ENCODE results near the gene CPEB4.

Gene CPEB4

GRCh38 chr5:173851595-173852243 is 36.4 kb upstream of the CPEB4 start:
- H3K36me3 ChIP-seq (ENCODE audit: control insufficient read depth, insufficient read depth, low read length): no peaks in the 10 kb centered on the region
- H3K4me1 ChIP-seq (ENCODE audit: control insufficient read depth, insufficient read depth, low read length): peaks cover 8% of the 10 kb centered on the region; the same call in 1 of the 2 replicates
- no peaks in the 10 kb centered on the region for H3K27me3 ChIP-seq (ENCODE audit: control insufficient read depth, insufficient read depth, low read length)
- H3K9ac ChIP-seq (ENCODE audit: low read length): no peak overlapping the region
- H3K4me3 ChIP-seq (ENCODE audit: low read depth, low read length): no peak overlapping the region
- no peak overlapping the region for H3K27ac ChIP-seq (ENCODE audit: low read depth, low read length)
- peaks cover 21% of the 10 kb centered on the region for H3K9me3 ChIP-seq (ENCODE audit: control insufficient read depth, insufficient read depth, low read depth, low read length)

DNA sequence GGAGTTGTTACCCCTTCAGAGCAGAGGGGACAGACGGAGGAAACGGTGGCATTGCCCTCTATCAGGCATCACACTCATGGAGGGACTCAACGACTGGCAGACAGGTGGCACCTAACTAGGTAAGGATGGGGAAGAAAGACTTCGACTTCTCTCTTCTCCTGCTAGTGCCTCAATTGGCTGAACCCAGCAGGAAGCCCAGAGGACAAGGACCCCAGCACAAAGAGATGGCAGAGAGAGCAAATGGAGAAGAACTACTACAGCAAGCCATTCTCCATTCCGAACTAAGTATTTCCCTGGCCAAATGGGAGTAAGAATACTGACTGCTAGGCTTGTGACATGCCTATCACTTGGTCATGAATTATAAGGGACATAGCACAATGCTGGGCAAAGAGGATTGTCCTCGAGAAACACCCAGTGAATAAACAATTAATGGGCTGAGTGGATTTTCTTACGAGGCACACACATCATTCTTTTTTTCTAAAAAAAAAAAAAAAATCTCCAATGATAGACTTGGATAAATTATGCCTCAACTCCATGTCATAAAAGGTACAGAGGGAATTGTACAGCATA is 35.3 kb upstream of the CPEB4 start:
- no peak overlapping the region for H3K27ac ChIP-seq (ENCODE audit: low read depth, low read length)
- H3K27me3 ChIP-seq (ENCODE audit: control insufficient read depth, insufficient read depth, low read length): no peaks in the 10 kb centered on the region
- no peak overlapping the region for H3K4me3 ChIP-seq (ENCODE audit: low read depth, low read length)
- H3K9ac ChIP-seq (ENCODE audit: low read length): no peak overlapping the region
- H3K9me3 ChIP-seq (ENCODE audit: control insufficient read depth, insufficient read depth, low read depth, low read length): peaks cover 15% of the 10 kb centered on the region
- H3K36me3 ChIP-seq (ENCODE audit: control insufficient read depth, insufficient read depth, low read length): no peaks in the 10 kb centered on the region
- H3K4me1 ChIP-seq (ENCODE audit: control insufficient read depth, insufficient read depth, low read length): peaks cover 8% of the 10 kb centered on the region; the same call in 1 of the 2 replicates

- peaks cover 8% of the 10 kb centered on the region; the same call in 1 of the 2 replicates for H3K4me1 ChIP-seq (ENCODE audit: control insufficient read depth, insufficient read depth, low read length)
- H3K27me3 ChIP-seq (ENCODE audit: control insufficient read depth, insufficient read depth, low read length): no peaks in the 10 kb centered on the region
- peaks cover 8% of the 10 kb centered on the region for H3K9me3 ChIP-seq (ENCODE audit: control insufficient read depth, insufficient read depth, low read depth, low read length)
- no peaks in the 10 kb centered on the region for H3K36me3 ChIP-seq (ENCODE audit: control insufficient read depth, insufficient read depth, low read length)
- H3K9ac ChIP-seq (ENCODE audit: low read length): no peak overlapping the region
- H3K4me3 ChIP-seq (ENCODE audit: low read depth, low read length): no peak overlapping the region
- no peak overlapping the region for H3K27ac ChIP-seq (ENCODE audit: low read depth, low read length)
These were observed 34.6 kb upstream of the CPEB4 start for GRCh38 chr5:173853370-173854131.

DNA sequence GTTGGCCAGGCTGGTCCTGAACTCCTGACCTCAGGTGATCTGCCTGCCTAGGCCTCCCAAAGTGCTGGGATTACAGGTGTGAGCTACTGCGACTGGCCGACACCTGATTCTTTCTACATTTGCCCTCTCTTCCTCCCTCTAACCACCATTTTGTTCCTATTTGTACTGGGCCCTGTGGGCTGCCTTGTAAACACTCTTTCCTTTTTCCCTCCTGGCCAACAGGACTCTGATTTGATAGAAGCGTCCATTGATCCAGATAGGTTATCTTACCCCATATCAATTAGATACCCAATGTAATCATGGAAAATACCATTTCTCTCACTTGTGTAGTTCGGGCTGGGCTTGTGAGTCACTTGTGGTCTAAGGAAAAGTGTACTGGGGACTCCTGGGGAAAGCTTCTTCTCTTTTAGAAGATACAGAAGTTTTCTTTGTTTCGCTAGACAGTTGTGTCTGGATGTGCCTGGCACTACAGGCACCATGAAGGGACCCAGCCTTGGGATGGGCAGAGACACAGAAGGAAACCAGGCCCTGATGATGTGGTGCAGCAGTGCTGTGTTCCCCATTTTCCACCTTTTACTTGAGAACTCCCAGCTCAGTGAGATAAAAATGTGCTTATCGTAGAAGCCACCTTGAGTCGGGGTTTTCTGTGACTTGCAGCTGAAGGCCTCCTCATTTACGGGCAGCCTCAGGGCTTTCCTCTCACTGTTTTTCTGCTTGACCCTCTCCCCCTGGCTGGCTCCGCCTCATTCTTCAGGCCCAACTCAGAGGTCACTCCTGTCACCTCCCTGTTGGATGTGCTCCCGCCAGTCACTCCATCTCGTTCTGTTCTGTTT is 32.8 kb upstream of the CPEB4 start:
- peaks cover 14% of the 10 kb centered on the region; the same call in 1 of the 2 replicates for H3K4me1 ChIP-seq (ENCODE audit: control insufficient read depth, insufficient read depth, low read length)
- no peak overlapping the region for H3K27ac ChIP-seq (ENCODE audit: low read depth, low read length)
- no peak overlapping the region for H3K9ac ChIP-seq (ENCODE audit: low read length)
- H3K36me3 ChIP-seq (ENCODE audit: control insufficient read depth, insufficient read depth, low read length): no peaks in the 10 kb centered on the region
- H3K4me3 ChIP-seq (ENCODE audit: low read depth, low read length): no peak overlapping the region
- H3K9me3 ChIP-seq (ENCODE audit: control insufficient read depth, insufficient read depth, low read depth, low read length): no peaks in the 10 kb centered on the region
- no peaks in the 10 kb centered on the region for H3K27me3 ChIP-seq (ENCODE audit: control insufficient read depth, insufficient read depth, low read length)

GRCh38 chr5:173855995-173856656 is 32.0 kb upstream of the CPEB4 start:
- no peaks in the 10 kb centered on the region for H3K9me3 ChIP-seq (ENCODE audit: control insufficient read depth, insufficient read depth, low read depth, low read length)
- H3K4me1 ChIP-seq (ENCODE audit: control insufficient read depth, insufficient read depth, low read length): peaks cover 17% of the 10 kb centered on the region; the same call in 1 of the 2 replicates
- no peak overlapping the region for H3K4me3 ChIP-seq (ENCODE audit: low read depth, low read length)
- no peak overlapping the region for H3K27ac ChIP-seq (ENCODE audit: low read depth, low read length)
- H3K36me3 ChIP-seq (ENCODE audit: control insufficient read depth, insufficient read depth, low read length): no peaks in the 10 kb centered on the region
- no peak overlapping the region for H3K9ac ChIP-seq (ENCODE audit: low read length)
- H3K27me3 ChIP-seq (ENCODE audit: control insufficient read depth, insufficient read depth, low read length): no peaks in the 10 kb centered on the region

- no peaks in the 10 kb centered on the region for H3K27me3 ChIP-seq (ENCODE audit: control insufficient read depth, insufficient read depth, low read length)
- H3K36me3 ChIP-seq (ENCODE audit: control insufficient read depth, insufficient read depth, low read length): no peaks in the 10 kb centered on the region
- no peak overlapping the region for H3K9ac ChIP-seq (ENCODE audit: low read length)
- H3K4me3 ChIP-seq (ENCODE audit: low read depth, low read length): no peak overlapping the region
- H3K27ac ChIP-seq (ENCODE audit: low read depth, low read length): no peak overlapping the region
- H3K4me1 ChIP-seq (ENCODE audit: control insufficient read depth, insufficient read depth, low read length): peaks cover 17% of the 10 kb centered on the region; the same call in 1 of the 2 replicates
- H3K9me3 ChIP-seq (ENCODE audit: control insufficient read depth, insufficient read depth, low read depth, low read length): no peaks in the 10 kb centered on the region
These were observed 30.9 kb upstream of the CPEB4 start for GRCh38 chr5:173857234-173857633.

DNA sequence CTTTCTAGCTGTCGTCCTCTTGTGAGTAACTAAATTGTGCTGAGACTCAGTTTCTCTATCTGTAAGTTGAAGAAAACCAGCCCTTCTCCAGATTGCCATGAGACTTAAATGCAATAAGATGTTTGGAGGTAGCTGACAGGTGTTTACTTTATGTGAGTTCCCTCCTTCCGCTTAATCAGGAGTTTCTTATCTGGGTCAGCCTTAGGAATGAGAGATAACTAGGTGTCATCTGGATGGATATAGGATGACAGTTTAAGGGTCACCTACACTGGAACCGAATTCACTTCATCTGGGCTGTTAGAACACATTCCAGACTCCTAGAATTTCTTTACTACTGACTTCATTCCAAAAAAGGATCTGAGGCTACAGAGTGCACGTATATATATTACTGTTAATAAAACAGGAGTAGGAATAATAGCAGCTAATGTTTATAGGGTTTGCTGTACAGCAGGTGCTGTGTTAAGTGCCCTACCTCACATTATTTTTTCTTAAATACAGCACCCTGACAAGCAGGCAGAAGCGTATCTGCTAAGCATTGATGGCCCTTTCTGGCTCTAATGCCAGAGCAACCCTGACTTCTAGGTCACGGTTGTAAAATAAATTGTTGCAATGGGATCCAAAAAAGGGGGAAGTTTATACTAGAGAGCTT is 30.0 kb upstream of the CPEB4 start:
- H3K4me1 ChIP-seq (ENCODE audit: control insufficient read depth, insufficient read depth, low read length): peaks cover 17% of the 10 kb centered on the region; the same call in 1 of the 2 replicates
- H3K36me3 ChIP-seq (ENCODE audit: control insufficient read depth, insufficient read depth, low read length): no peaks in the 10 kb centered on the region
- H3K27ac ChIP-seq (ENCODE audit: low read depth, low read length): no peak overlapping the region
- H3K9me3 ChIP-seq (ENCODE audit: control insufficient read depth, insufficient read depth, low read depth, low read length): no peaks in the 10 kb centered on the region
- no peak overlapping the region for H3K9ac ChIP-seq (ENCODE audit: low read length)
- H3K4me3 ChIP-seq (ENCODE audit: low read depth, low read length): no peak overlapping the region
- no peaks in the 10 kb centered on the region for H3K27me3 ChIP-seq (ENCODE audit: control insufficient read depth, insufficient read depth, low read length)

- no peaks in the 10 kb centered on the region for H3K27me3 ChIP-seq (ENCODE audit: control insufficient read depth, insufficient read depth, low read length)
- H3K4me1 ChIP-seq (ENCODE audit: control insufficient read depth, insufficient read depth, low read length): peaks cover 17% of the 10 kb centered on the region; the same call in 1 of the 2 replicates
- H3K4me3 ChIP-seq (ENCODE audit: low read depth, low read length): no peak overlapping the region
- no peaks in the 10 kb centered on the region for H3K36me3 ChIP-seq (ENCODE audit: control insufficient read depth, insufficient read depth, low read length)
- H3K9me3 ChIP-seq (ENCODE audit: control insufficient read depth, insufficient read depth, low read depth, low read length): no peaks in the 10 kb centered on the region
- no peak overlapping the region for H3K27ac ChIP-seq (ENCODE audit: low read depth, low read length)
- no peak overlapping the region for H3K9ac ChIP-seq (ENCODE audit: low read length)
These were observed 29.3 kb upstream of the CPEB4 start for GRCh38 chr5:173858670-173859407.

GRCh38 chr5:173859408-173860159 is 28.6 kb upstream of the CPEB4 start:
- Histone ChIP-seq H3K4me3 (ENCODE audit: low read depth, low read length) (no peak overlapping the region), H3K4me1 (ENCODE audit: control insufficient read depth, insufficient read depth, low read length) (peaks cover 22% of the 10 kb centered on the region), H3K9ac (ENCODE audit: low read length) (no peak overlapping the region), H3K9me3 (ENCODE audit: control insufficient read depth, insufficient read depth, low read depth, low read length) (no peaks in the 10 kb centered on the region), H3K27ac (ENCODE audit: low read depth, low read length) (no peak overlapping the region), H3K36me3 (ENCODE audit: control insufficient read depth, insufficient read depth, low read length) (no peaks in the 10 kb centered on the region), H3K27me3 (ENCODE audit: control insufficient read depth, insufficient read depth, low read length) (no peaks in the 10 kb centered on the region)
